C4-2B (cell line): Measurements from ENCODE around the gene UBXN11.
"Not testable (repeated sequence)": the region's sequence is repeated elsewhere in the genome, so short reads cannot be mapped to it uniquely, and the experiment has no call there.

Experiments
- H3K27ac ChIP-seq: fragments of 450-650 bp; 2 replicates; pipeline ENCODE4 v1.5.1; 2017
- CTCF ChIP-seq: fragments of 450-650 bp; conservative IDR thresholded peaks from 2 replicates; pipeline ENCODE4 v1.5.1; 2017; ENCODE audit warnings: mild to moderate bottlenecking
- ZFX ChIP-seq: fragments of 450-650 bp; IDR thresholded peaks from 2 replicates; pipeline ENCODE4 v1.6.1; 2017

The UBXN11 gene

GRCh38 chr1:26330276-26330675 lies 23.8 kb upstream of the UBXN11 start:
- no peak overlapping the region for H3K27ac ChIP-seq
- no peak for TF ChIP-seq ZFX
- no peak for TF ChIP-seq CTCF

DNA sequence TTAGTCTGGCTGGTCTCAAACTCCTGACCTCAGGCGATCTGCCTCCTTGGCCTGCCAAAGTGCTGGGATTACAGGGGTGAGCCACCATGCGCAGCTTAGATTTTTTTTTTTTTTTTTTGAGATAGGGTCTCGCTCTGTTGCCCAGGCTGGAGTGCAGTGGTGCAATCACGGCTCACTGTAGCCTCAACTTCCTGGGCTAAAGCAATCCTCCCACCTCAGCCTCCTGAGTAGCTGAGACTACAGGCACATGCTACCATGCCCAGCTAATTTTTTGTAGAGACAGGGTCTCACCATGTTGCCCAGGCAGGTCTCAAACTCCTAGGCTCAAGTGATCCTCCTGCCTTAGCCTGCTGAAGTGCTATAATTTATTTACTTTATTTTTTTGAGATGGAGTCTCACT lies 22.9 kb upstream of the UBXN11 start:
- not testable (repeated sequence) for H3K27ac ChIP-seq

DNA sequence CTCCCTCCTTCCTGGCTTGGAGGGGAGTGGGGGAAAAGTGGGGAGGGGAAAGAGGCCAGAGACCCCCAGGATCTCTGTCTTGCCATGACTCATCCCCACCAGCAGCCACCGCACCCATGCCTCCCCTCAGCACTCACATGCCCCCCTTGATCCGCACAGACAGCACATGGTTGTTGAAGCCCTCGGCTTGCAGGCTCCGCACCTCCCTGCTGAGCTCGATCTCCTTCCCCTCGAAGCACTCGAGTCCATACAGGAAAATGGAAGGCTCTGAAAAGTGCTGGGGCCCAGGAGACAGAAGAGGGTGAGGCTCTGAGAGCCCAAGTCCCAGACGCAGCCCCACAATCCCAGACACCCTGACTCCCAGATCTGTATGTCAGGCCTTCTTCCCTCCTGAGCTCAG lies 22.2 kb upstream of the UBXN11 start:
- no peak for TF ChIP-seq ZFX
- TF ChIP-seq CTCF: no peak
- no peak overlapping the region for H3K27ac ChIP-seq

GRCh38 chr1:26327956-26328362 lies 21.5 kb upstream of the UBXN11 start:
- TF ChIP-seq ZFX (no peak), CTCF (no peak)

GRCh38 chr1:26324550-26324949 lies 18.1 kb upstream of the UBXN11 start:
- no peak for TF ChIP-seq CTCF
- TF ChIP-seq ZFX: no peak
- H3K27ac ChIP-seq: no peak overlapping the region

More at GRCh38 chr1:26327956-26328362, 21.5 kb upstream of the UBXN11 start:
- no peak overlapping the region for H3K27ac ChIP-seq

DNA sequence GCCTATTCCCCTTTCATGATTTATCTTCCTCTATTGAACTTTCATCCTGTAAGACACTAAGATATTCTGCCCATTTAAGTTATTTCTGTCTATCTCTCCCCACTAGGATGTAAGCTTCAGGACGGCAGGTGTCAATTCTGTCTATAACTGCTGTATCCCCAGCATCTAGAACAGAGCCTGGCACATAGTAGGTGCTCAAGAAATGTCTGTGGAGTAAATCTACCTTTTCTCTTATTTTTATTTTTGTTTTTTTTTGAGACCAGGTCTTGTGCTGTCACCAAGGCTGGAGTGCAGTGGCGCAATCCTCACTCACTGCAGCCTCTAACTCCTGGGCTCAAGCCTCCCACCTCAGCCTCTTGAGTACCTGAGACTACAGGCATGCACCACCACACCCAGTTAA lies 16.9 kb upstream of the UBXN11 start:
- TF ChIP-seq CTCF (no peak), ZFX (no peak)
- no peak overlapping the region for H3K27ac ChIP-seq

DNA sequence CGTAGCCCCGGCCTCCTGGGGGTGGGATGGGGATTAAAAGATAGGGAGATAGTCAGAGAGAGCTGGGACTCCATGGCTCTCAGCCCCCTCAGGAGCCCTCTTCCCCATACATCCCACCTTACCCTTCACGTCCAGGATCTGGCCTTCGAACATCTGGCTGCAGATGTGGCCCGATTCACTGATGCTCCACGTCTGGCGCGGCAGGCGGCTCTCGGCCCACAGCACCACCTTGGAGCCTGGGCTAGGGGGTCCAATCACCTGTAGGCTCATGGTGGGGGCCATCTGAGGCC lies 15.6 kb upstream of the UBXN11 start:
- no peak overlapping the region for H3K27ac ChIP-seq
- TF ChIP-seq ZFX (no peak), CTCF (no peak)

DNA sequence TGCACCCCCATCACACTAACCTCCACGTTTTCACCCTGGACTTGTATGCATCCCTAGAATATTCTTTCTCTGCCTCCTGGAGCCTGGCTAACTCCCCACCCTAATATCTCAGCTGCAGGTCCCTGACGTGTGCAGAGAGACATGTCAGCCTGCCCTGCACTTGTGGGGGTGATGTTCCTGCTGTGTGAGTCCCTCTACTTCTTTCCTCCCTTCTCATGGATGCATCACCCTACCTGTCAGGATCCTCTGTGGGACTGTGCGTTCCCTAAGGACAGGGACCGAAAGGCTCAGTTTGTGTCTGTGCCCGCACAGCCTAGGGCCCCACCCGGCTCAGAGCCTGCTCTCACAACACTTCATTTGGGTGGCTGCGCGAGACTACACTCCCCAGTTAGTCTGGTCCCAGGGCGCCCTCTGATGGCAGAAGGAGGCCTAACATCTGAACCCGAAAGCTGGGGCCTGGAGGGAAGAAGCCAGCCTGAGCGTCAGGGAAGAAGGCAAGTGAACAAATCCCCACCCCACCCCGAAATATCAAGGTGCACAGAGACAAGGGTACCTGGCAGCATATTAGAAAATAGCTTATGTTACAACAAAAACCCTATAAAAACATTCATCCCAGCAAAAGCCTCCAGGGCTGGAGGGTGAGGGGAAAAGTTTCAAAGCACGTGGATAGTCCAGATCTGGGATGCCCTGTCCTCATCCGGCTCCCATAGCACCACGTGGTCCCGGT lies 15.0 kb upstream of the UBXN11 start:
- TF ChIP-seq ZFX (no peak), CTCF (peak; percentile 78)
- H3K27ac ChIP-seq: no peak overlapping the region
